Upper lobe of left lung (tissue), 4 donors: Measurements from ENCODE around the gene PHYKPL.

Experiments used
- CTCF ChIP-seq, 6 experiments: fragments of 450-650 bp in 4 of 6; fragments of 200-600 bp in 2 of 6; sonication (generic) in 2 of 6; IDR thresholded peaks; one replicate each; pipeline ENCODE4 v1.5.1; 2016 to 2019; ENCODE audit warnings: antibody characterized with exemption in 6 of 6
- EP300 ChIP-seq, 4 donors: sonication (generic); formaldehyde crosslinking; IDR thresholded peaks; one replicate each; pipeline ENCODE4 v1.5.1; 2017; ENCODE audit warnings: antibody characterized with exemption in 4 of 4, control low read depth in 2 of 4
- POLR2A ChIP-seq, 4 donors: fragments of 450-650 bp; IDR thresholded peaks; one replicate each; pipeline ENCODE4 v1.5.1; 2016 to 2017; ENCODE audit warnings: antibody characterized with exemption in 4 of 4, mild to moderate bottlenecking in 2 of 4

- no peak for TF ChIP-seq POLR2A (IDR thresholded peaks at IDR 0.05)
- no peak for TF ChIP-seq EP300 (IDR thresholded peaks at IDR 0.05)
- TF ChIP-seq CTCF (IDR thresholded peaks at IDR 0.05): no peak
Measured at GRCh38 chr5:178187014-178187413, 45.6 kb downstream of the PHYKPL start, which contains the start of gene GMCL2.
